Lung (tissue), 16 donors: ENCODE measurements around the gene GOLPH3. TPM values are rescaled to one million over a fixed set of nuclear protein-coding genes. Genes with fewer than 3 reads are reported as not detected.
"Not testable (repeated sequence)": the region's sequence is repeated elsewhere in the genome, so short reads cannot be mapped to it uniquely, and the experiment has no call there.

ENCODE experiments used
- ATAC-seq: fragments of 200-7000 bp; cut with Tn5 transposase; one replicate; pipeline ENCODE4 v1.9.1; 2020; ENCODE audit warnings: moderate number of reproducible peaks; ENCODE audit not compliant: insufficient read depth, low FRiP score
- DNase-seq, 3 donors: peaks; one replicate each; pipeline ENCODE4 v3.0.0-alpha.2; 2013 to 2017
- H3K27ac ChIP-seq, 2 donors: one replicate each; pipeline ENCODE4 v1.5.1; 2013; ENCODE audit warnings: mild to moderate bottlenecking in 2 of 2, moderate library complexity in 2 of 2, control low read depth in 1 of 2, inconsistent platforms in 1 of 2, low read depth in 1 of 2, low read length in 1 of 2
- H3K27me3 ChIP-seq, 3 donors: one replicate each; pipeline ENCODE4 v1.5.1; 2013; ENCODE audit warnings: low read length in 2 of 3; ENCODE audit not compliant: control insufficient read depth in 3 of 3, insufficient read depth in 3 of 3
- H3K36me3 ChIP-seq, 4 donors: one replicate each; pipeline ENCODE4 v1.5.1; 2013; ENCODE audit warnings: low read length in 4 of 4, mild to moderate bottlenecking in 1 of 4, moderate library complexity in 1 of 4; ENCODE audit not compliant: control insufficient read depth in 4 of 4, insufficient read depth in 4 of 4
- H3K4me1 ChIP-seq, 5 donors: one replicate each; pipeline ENCODE4 v1.5.1; 2013; ENCODE audit warnings: low read length in 5 of 5, mild to moderate bottlenecking in 2 of 5, moderate library complexity in 1 of 5; ENCODE audit not compliant: control insufficient read depth in 5 of 5, insufficient read depth in 5 of 5
- H3K4me3 ChIP-seq: one replicate; pipeline ENCODE4 v1.5.1; 2013; ENCODE audit warnings: mild to moderate bottlenecking, control low read depth, moderate library complexity
- H3K9ac ChIP-seq, 2 donors: one replicate each; pipeline ENCODE4 v1.5.1; 2013; ENCODE audit warnings: low read length in 2 of 2, control low read depth in 1 of 2; ENCODE audit not compliant: insufficient read depth in 1 of 2
- H3K9me3 ChIP-seq, 4 donors: one replicate each; pipeline ENCODE4 v1.5.1; 2013; ENCODE audit warnings: low read length in 3 of 4, mild to moderate bottlenecking in 1 of 4, moderate library complexity in 1 of 4; ENCODE audit not compliant: control insufficient read depth in 4 of 4, insufficient read depth in 3 of 4
- WGBS, 2 donors: extraction: QIAGEN DNeasy Blood & Tissue Kit; methylation state at CpG; one replicate each; pipeline ENCODE4 v1.1.7; 2013; 5-methylcytosine and 5-hydroxymethylcytosine counted together
- long read RNA-seq, 5 donors: transcript quantifications; one replicate each; lab custom pipeline, GENCODE V29; 2026
- polyA plus RNA-seq, 2 donors: library from polyadenylated mRNA; stranded (reverse); fragments of 200-250 nt; gene quantifications; one replicate each; pipeline ENCODE4 v1.2.1, GENCODE V29; 2013
- total RNA-seq, 2 donors: library from RNA; depleted of rRNA in 1 of 2; stranded (reverse); fragments of >200 nt in 1 of 2; gene quantifications; one replicate each; pipeline ENCODE4 v1.2.1, GENCODE V29; 2014 to 2021
- TF ChIP-seq, protein P1 (sequence below): IDR thresholded peaks from 2 replicates; pipeline ENCODE4 v1.5.1; 2012; ENCODE audit warnings: mild to moderate bottlenecking; ENCODE audit errors: control extremely low read depth, extremely low read depth
- donor health status: control.
- donor health status: control.
- donor health status: Bipolar disorder and iron deficiency.
- donor health status: healthy.
- donor health status: DM: yes; HTN: yes; CAD: no.

GOLPH3 gene
- total RNA-seq, result 100 to 1,000 TPM in 1 of 2 donors, 10 to 100 TPM in 1; 81.4 to 112 TPM
- polyA plus RNA-seq, result 10 to 100 TPM; 52.2 to 58.3 TPM
- long read RNA-seq, donor 1, transcript GOLPH3-201 (4 exons, 2,721 nt), result major isoform, 70 of 70 reads
- long read RNA-seq, donor 1, partial matches to known transcripts, result 0 of 70 reads
- long read RNA-seq, donor 1, other reads (novel, unspliced or antisense), result 0 of 70 reads
- long read RNA-seq, donor 2, transcript GOLPH3-201 (4 exons, 2,721 nt), result major isoform, 14 of 15 reads
- long read RNA-seq, donor 2, partial matches to known transcripts, result 0 of 15 reads
- long read RNA-seq, donor 2, other reads (novel, unspliced or antisense), result 0 of 15 reads
- long read RNA-seq, donor 3, transcript GOLPH3-201 (4 exons, 2,721 nt), result major isoform, 19 of 21 reads
- long read RNA-seq, donor 3, partial matches to known transcripts, result 0 of 21 reads
- long read RNA-seq, donor 3, other reads (novel, unspliced or antisense), result 0 of 21 reads
- long read RNA-seq, donor 4, transcript GOLPH3-201 (4 exons, 2,721 nt), result major isoform, 13 of 13 reads
- long read RNA-seq, donor 4, partial matches to known transcripts, result 0 of 13 reads
- long read RNA-seq, donor 4, other reads (novel, unspliced or antisense), result 0 of 13 reads
- long read RNA-seq, donor 5, transcript GOLPH3-201 (4 exons, 2,721 nt), result major isoform, 44 of 46 reads
- long read RNA-seq, donor 5, partial matches to known transcripts, result 0 of 46 reads
- long read RNA-seq, donor 5, other reads (novel, unspliced or antisense), result 0 of 46 reads

DNA sequence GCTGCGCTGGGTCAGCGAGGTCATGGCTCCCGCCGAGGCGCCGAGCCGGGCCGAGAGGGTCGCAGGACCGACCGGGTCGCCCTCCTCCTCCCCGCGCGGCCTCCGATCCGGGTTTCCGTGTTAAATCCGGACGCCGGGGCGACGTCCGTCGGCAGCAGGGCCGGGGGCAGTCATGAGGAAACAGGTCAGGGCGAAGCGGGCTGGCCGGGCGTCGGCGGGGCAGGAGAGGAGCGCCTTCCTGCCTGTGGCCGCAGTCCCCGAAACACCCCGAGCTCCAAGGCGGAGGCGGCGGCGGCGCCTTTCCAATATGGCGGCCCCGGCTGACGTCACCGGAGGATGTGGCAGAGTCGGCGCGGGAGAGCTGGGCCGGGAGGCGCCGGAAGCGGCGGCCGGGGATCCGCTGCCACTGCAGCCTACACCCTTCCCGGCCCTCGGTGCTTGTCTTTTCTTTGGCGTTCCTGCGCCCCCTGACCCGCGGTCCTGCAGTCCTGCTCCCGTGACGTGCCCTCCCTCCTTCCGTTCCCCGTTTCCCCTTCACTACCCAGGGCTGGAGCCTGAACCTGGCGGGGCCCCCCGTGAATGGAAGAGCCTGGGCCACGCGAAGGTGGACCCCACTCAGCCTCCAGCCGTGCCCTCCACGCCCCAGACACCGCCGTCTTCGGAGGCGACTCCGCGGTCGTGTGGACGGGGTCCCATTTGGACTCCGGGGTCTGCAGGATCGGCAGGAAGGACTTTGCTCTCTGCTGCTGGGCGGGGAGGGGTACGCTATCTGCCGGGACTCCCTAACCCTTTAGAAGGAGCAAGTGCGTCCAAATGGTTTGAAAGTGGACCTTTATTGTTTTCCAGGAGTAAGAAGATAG is at the start of gene GOLPH3:
TSS of gene GOLPH3 (minus strand) at position 309 of the 860 bp plus-strand sequence. CDS start at position 24, 285 bp downstream.
- WGBS, 2 donors, result 0 to 1% methylated on average over 73 to 85 of the region's 85 CpGs

DNA sequence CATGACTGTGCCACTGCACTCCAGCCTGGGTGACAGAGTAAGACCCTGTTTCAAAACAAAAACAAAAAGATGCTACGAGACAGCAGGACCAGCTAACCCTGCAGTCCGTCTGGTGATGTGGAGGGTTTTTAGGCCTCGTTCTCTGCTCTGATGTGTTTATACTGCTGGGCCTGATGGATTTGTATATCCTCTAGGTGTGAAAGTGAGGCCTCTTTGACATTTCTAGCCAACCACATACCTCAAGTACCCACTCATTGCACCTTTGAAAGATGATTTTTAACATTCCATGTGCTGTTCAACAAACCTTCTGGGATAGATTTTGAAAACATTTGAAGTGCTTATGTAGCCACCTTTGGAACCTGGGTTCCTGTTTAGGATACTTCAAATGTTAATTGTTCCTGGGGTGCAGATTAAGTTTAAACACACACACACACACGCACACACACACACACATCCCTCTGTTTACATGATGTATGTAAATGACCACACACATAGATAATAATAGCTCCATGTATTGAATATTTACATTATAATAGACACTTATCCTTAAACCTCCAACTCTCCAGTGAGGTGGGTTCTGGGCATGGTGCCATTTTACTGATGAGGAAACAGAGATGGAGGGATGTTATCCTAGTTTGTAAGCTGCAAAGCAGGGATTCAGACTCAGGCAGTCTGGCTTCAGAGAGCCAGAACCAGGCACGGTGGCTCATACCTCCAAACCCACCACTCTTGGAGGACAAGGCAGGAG is 48.8 kb upstream of the GOLPH3 start:
- Histone ChIP-seq H3K36me3 (peaks cover 0 to 3% (median 0%) of the 10 kb centered on the region in 4 donors), H3K4me3 (no peak overlapping the region), H3K27me3 (no peaks in the 10 kb centered on the region), H3K27ac (no peak overlapping the region), H3K9ac (no peak overlapping the region), H3K9me3 (no peaks in the 10 kb centered on the region), H3K4me1 (peaks cover 0 to 7% (median 3%) of the 10 kb centered on the region in 5 donors)
- peak in 1 of 3 donors; percentile 37 for DNase-seq
- WGBS, 2 donors, result 65 to 86% methylated on average over 5 of the region's 5 CpGs
- TF ChIP-seq, protein P1, sequence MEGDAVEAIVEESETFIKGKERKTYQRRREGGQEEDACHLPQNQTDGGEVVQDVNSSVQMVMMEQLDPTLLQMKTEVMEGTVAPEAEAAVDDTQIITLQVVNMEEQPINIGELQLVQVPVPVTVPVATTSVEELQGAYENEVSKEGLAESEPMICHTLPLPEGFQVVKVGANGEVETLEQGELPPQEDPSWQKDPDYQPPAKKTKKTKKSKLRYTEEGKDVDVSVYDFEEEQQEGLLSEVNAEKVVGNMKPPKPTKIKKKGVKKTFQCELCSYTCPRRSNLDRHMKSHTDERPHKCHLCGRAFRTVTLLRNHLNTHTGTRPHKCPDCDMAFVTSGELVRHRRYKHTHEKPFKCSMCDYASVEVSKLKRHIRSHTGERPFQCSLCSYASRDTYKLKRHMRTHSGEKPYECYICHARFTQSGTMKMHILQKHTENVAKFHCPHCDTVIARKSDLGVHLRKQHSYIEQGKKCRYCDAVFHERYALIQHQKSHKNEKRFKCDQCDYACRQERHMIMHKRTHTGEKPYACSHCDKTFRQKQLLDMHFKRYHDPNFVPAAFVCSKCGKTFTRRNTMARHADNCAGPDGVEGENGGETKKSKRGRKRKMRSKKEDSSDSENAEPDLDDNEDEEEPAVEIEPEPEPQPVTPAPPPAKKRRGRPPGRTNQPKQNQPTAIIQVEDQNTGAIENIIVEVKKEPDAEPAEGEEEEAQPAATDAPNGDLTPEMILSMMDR, result no peak
- peak; percentile 31 for ATAC-seq

More for the DNA sequence above, at the start of gene GOLPH3:
- TF ChIP-seq, protein P1, result no peak
- Histone ChIP-seq H3K4me1 (peaks cover 4 to 19% (median 10%) of the 10 kb centered on the region in 5 donors), H3K27ac (peak within 1 kb of the TSS; percentile 94 to 99), H3K36me3 (peaks cover 0 to 6% (median 4%) of the 10 kb centered on the region in 4 donors), H3K9me3 (no peaks in the 10 kb centered on the region), H3K4me3 (peak within 1 kb of the TSS; percentile 98), H3K27me3 (no peaks in the 10 kb centered on the region), H3K9ac (peak within 1 kb of the TSS; percentile 87 to 97)
- peak; percentile 94 for DNase-seq
- peak; percentile 89 for ATAC-seq

DNA sequence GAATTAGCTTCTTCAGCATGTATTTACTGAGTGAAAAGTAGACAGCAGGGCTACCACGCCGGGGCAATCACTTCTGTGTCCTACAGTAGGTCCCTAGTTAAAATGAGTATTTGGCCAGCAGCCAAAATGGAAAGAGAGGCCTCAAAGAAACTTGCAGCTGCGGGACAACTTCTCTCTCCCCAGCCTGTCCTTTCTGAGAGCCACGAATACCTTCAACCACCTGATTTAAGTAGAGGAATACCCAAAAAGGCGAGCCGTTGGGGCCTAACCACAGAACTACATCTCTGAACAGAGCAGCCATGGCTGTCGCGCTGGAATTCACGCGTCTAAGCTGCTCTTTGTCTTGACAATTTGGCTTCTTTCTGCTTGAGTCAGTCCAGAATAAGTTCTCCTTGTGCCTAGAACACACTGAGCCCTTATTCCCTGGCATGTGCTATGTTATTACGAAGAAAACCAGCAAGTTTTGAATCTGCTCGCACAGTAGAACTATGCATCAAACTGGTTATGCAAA is 43.8 kb upstream of the GOLPH3 start:
- H3K27me3 ChIP-seq, result no peaks in the 10 kb centered on the region
- H3K9ac ChIP-seq, result peak overlapping the region in 1 of 2 donors; percentile 26
- no peak overlapping the region for H3K4me3 ChIP-seq
- DNase-seq (peak; percentile 40 to 79 (median 69)), ATAC-seq (no peak)
- WGBS, 2 donors, result 42 to 57% methylated on average over 12 of the region's 12 CpGs
- H3K36me3 ChIP-seq, result no peaks in the 10 kb centered on the region
- no peaks in the 10 kb centered on the region for H3K9me3 ChIP-seq
- peaks cover 0 to 9% (median 3%) of the 10 kb centered on the region in 5 donors for H3K4me1 ChIP-seq
- TF ChIP-seq, protein P1, result no peak
- H3K27ac ChIP-seq, result no peak overlapping the region

DNA sequence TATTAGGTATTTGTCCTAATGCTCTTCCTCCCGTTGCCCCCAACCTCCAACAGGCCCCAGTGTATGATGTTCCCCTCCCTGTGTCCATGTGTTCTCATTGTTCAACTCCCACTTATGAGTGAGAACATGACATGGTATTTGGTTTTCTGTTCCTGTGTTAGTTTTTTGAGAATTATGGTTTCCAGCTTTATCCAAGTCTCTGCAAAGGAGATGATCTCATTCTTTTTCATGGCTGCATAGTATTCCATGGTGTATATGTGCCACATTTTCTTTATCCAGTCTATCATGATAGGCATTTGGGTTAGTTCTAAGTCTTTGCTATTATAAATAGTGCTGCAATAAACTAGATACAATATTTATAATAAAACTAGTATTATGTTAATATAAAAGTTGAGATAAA is 40.2 kb upstream of the GOLPH3 start:
- H3K4me3 ChIP-seq, H3K27me3 ChIP-seq, H3K9ac ChIP-seq, H3K36me3 ChIP-seq, DNase-seq, H3K4me1 ChIP-seq, H3K9me3 ChIP-seq, ATAC-seq, H3K27ac ChIP-seq: not testable (repeated sequence)
- 91 to 92% methylated on average over 1 of the region's 1 CpG for WGBS, 2 donors
